ENCODE results near the gene C2CD4D.

DNA sequence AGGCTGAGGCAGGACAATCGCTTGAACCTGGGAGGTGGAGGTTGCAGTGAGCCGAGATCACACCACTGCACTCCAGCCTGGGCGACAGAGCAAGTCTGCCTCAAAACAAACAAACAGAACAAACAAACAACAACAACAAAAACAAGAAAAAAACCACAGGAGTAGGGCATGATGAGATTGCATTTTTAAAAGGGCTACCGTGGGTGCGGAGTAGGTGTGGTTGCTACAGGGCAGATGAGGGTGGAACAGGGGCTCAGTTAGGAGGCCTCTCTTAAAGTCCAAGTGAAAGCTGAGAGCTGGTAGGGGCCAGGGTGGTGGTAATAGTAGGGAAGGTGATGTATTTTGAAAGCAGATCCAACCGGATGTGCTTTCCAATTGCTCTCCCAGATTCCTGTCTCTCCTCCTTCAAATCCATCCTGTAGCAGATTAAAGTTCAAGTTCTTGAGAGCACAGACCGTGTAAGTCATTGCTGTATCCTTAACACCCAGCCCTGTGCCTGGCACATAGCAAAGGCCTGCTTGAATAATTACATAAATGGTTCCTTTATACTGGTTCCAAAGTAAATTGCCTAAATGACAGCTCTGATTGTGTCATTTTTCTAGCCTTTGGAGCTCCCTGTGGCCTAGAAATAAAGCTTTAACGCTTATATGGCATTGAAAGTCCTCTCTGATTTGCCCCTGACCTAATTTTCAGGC is 30.2 kb downstream of the C2CD4D start:
- TF ChIP-seq, protein P1, sequence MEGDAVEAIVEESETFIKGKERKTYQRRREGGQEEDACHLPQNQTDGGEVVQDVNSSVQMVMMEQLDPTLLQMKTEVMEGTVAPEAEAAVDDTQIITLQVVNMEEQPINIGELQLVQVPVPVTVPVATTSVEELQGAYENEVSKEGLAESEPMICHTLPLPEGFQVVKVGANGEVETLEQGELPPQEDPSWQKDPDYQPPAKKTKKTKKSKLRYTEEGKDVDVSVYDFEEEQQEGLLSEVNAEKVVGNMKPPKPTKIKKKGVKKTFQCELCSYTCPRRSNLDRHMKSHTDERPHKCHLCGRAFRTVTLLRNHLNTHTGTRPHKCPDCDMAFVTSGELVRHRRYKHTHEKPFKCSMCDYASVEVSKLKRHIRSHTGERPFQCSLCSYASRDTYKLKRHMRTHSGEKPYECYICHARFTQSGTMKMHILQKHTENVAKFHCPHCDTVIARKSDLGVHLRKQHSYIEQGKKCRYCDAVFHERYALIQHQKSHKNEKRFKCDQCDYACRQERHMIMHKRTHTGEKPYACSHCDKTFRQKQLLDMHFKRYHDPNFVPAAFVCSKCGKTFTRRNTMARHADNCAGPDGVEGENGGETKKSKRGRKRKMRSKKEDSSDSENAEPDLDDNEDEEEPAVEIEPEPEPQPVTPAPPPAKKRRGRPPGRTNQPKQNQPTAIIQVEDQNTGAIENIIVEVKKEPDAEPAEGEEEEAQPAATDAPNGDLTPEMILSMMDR (IDR thresholded peaks at IDR 0.05; ENCODE audit: insufficient read depth, low read length, poor library complexity, severe bottlenecking) = no peak
- no peak for TF ChIP-seq EZH2phosphoT487 (conservative IDR thresholded peaks at IDR 0.05; ENCODE audit: low read length)

Data from SU-DHL-6 (cell line).